HG03175 (cell line): ENCODE measurements around the gene PCDHGB4.
"Not testable (repeated sequence)": the region's sequence is repeated elsewhere in the genome, so short reads cannot be mapped to it uniquely, and the experiment has no call there.

Source experiments
- ATAC-seq: cut with Tn5 transposase; IDR thresholded peaks from one replicate; pipeline ENCODE4 v1.9.1; 2021; ENCODE audit warnings: mild to moderate bottlenecking, moderate library complexity; ENCODE audit not compliant: unreplicated experiment

PCDHGB4 gene

DNA sequence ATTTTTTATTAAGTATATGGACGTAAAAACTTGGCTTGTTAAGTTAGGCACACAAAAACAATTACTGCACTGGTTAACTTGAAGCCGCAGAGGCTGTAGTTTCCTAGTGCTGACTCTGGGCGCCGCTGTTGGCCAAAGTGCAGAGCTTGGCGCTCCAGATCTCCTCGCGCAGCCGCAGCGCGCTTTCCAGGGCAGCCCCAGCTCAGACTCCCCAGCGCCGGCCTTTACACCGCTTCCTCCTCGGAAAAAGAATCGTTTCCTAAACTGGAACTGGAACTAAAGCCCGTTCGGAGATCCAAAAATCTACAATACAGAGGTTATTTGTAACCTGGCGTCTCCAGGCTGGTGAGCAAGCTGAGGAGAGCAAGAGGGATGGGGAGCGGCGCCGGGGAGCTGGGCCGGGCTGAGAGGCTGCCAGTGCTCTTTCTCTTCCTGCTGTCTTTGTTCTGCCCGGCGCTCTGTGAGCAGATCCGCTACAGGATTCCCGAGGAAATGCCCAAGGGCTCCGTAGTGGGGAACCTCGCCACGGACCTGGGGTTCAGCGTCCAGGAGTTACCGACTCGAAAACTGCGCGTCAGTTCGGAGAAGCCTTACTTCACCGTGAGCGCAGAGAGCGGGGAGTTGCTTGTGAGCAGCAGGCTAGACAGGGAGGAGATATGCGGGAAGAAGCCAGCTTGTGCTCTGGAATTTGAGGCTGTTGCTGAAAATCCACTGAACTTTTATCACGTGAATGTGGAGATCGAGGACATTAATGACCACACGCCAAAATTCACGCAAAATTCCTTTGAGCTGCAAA is 10.5 kb downstream of the PCDHGB4 start, which contains the start of gene PCDHGB5:
TSS of gene PCDHGB5 (plus strand) at position 192 of the 796 bp plus-strand sequence. CDS start at position 373, 181 bp downstream.
- peak; percentile 61 for ATAC-seq

DNA sequence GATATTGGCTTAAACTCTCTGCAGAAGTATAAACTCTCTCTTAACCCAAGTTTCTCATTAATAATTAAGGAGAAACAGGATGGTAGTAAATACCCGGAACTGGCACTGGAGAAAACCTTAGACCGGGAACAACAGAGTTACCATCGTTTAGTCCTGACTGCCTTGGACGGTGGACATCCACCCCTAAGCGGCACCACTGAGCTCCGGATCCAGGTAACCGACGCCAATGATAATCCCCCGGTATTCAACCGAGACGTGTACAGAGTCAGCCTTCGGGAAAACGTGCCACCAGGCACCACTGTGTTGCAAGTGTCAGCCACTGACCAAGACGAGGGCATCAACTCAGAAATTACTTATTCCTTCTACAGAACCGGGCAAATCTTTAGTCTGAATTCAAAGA is 11.1 kb downstream of the PCDHGB4 start:
- ATAC-seq = no peak

DNA sequence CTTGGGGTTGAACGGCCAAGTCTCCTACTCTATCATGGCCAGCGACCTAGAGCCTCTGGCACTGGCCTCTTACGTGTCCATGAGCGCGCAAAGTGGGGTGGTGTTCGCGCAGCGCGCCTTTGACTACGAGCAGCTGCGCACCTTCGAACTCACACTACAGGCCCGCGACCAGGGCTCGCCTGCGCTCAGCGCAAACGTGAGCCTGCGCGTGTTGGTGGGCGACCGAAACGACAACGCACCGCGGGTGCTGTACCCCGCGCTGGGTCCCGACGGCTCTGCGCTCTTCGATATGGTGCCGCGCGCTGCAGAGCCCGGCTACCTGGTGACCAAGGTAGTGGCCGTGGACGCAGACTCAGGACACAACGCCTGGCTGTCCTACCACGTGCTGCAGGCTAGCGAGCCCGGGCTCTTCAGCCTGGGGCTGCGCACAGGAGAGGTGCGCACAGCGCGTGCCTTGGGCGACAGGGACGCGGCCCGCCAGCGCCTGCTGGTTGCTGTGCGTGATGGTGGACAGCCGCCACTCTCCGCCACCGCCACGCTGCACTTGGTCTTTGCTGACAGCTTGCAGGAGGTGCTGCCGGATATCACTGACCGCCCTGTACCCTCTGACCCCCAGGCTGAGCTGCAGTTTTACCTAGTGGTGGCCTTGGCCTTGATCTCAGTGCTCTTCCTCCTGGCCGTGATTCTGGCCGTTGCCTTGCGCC is 12.2 kb downstream of the PCDHGB4 start:
- ATAC-seq = no peak

DNA sequence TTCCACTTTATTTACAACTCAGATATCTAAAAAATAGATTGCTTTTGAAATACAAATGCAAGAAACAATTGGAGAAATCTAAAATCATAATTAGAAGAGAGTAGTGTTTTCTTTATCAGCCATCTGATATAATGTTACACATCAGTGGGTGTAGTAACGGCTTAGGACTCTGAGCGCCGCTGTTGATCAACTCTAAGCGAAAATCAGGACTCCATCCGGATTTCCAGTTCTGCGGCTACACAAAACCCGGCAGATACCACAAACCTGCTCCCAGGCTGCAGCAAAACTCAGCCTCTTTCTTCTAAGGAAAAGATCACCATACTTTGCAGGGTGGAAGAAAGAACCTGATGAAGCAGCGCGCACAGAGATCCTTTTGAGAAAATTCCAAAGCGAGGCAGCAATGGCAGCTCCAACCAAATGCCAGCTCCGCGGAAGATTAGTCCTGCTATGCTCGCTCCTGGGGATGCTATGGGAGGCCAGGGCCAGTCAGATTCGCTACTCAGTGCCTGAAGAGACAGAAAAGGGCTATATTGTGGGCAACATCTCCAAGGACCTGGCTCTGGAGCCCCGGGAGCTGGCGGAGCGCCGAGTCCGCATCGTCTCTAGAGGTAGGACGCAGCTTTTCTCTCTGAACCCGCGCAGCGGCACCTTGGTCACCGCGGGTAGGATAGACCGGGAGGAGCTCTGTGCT is 15.2 kb downstream of the PCDHGB4 start, which contains the start of gene PCDHGA9:
TSS of gene PCDHGA9 (plus strand) at position 226 of the 691 bp plus-strand sequence. CDS start at position 401, 175 bp downstream.
- ATAC-seq = peak; percentile 47

DNA sequence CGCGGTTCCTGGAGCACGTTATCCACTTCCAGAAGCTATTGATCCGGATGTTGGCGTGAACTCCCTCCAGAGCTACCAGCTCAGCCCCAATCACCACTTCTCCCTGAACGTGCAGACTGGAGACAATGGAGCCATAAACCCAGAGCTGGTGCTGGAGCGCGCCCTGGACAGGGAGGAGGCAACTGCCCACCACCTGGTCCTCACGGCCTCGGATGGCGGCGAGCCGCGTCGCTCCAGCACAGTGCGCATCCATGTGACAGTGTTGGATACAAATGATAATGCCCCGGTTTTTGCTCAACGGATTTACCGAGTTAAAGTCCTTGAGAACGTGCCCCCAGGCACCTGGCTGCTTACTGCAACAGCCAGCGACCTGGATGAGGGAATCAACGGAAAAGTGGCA is 15.9 kb downstream of the PCDHGB4 start:
- no peak for ATAC-seq

DNA sequence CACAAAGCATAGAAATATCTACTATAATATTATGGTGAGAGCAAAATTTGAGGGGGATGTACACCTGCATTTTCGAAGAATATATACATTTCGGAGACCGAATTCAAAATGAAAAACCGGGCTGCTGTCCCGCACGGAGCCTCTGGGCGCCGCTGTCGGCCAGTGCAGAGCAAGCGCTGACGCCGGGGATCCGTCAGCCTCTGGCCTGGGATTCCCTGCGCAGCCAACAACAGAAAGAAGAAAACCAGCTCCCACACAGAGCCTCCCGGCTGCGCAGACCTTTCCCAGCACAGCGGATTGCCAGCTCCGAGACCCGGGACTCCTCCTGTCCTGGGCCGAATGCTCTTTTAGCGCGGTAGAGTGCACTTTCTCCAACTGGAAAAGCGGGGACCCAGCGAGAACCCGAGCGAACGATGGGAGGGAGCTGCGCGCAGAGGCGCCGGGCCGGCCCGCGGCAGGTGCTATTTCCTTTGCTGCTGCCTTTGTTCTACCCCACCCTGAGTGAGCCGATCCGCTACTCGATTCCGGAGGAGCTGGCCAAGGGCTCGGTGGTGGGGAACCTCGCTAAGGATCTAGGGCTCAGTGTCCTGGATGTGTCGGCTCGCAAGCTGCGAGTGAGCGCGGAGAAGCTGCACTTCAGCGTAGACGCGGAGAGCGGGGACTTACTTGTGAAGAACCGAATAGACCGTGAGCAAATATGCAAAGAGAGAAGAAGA is 20.4 kb downstream of the PCDHGB4 start, which contains the start of gene PCDHGB6:
TSS of gene PCDHGB6 (plus strand) at position 232 of the 716 bp plus-strand sequence. CDS start at position 414, 182 bp downstream.
- not testable (repeated sequence) for ATAC-seq

DNA sequence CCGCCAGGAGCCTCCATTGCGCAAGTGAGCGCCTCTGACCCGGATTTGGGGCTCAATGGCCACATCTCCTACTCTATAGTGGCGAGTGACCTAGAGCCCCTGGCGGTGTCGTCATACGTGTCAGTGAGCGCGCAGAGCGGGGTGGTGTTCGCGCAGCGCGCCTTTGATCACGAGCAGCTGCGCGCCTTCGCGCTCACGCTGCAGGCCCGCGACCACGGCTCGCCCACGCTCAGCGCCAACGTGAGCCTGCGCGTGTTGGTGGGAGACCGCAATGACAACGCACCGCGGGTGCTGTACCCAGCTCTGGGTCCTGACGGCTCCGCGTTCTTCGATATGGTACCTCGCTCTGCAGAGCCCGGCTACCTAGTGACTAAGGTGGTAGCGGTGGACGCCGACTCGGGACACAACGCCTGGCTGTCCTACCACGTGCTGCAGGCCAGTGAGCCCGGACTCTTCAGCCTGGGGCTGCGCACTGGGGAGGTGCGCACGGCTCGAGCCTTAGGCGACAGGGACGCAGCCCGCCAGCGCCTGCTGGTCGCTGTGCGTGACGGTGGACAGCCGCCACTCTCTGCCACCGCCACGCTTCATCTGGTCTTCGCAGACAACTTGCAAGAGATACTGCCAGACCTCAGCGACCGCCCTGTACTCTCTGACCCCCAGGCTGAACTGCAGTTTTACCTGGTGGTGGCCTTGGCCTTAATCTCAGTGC is 22.3 kb downstream of the PCDHGB4 start:
- ATAC-seq = no peak

DNA sequence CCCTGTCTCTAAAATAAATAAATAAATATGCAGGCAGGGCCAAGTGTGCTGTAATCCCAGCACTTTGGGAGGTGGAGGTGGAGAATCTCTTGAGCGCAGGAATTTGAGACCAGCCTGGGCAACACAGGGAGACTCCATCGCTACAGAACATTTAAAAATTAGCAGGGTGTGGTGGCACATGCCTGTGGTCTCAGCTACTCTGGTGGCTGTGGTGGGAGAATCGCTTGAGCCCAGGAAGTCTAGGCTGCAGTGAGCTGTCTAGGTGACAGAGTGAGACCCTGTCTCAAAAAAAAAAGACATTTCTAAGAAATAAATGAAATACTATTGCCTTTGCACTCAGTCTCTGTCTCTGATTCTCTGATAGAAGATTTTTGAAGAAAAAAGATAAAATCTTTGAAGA is 24.1 kb downstream of the PCDHGB4 start:
- no peak for ATAC-seq

DNA sequence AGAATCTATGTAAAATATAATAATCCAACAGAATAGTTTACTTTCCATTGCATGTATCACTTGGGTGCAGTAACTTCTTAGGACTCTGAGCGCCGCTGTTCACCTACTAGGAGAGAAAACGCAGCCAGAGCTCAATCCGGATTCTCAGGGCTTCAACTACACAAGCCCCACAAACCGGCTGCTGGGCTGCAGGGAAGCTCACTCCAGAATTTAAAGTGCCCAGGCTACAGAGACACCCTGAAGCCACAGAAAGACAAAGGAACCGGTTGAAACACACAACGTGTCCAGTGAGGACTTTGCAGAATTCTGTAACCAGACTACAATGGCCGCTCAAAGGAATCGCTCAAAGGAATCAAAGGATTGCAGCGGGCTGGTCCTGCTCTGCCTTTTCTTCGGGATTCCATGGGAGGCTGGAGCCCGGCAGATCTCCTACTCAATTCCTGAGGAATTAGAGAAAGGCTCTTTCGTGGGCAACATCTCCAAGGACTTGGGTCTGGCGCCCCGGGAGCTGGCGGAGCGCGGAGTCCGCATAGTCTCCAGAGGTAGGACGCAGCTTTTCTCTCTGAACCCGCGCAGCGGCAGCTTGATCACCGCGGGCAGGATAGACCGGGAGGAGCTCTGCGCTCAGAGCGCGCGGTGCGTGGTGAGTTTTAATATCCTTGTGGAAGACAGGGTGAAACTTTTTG is 25.5 kb downstream of the PCDHGB4 start, which contains the start of gene PCDHGA10:
TSS of gene PCDHGA10 (plus strand) at position 134 of the 686 bp plus-strand sequence. CDS start at position 323, 189 bp downstream.
- ATAC-seq = peak; percentile 77

DNA sequence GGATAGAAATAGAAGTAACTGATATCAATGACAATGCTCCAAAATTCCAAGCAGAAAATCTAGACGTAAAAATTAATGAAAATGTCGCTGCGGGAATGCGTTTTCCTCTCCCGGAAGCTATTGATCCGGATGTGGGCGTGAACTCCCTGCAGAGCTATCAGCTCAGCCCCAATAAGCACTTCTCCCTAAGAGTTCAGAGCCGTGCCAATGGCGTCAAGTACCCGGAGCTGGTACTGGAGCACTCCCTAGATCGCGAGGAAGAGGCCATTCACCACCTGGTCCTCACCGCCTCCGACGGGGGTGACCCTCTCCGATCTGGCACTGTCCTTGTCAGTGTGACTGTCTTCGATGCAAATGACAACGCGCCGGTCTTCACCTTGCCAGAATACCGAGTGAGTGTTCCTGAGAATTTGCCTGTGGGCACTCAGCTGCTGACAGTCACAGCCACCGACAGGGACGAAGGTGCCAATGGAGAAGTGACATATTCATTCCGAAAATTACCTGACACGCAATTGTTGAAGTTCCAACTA is 26.1 kb downstream of the PCDHGB4 start:
- ATAC-seq = no peak

DNA sequence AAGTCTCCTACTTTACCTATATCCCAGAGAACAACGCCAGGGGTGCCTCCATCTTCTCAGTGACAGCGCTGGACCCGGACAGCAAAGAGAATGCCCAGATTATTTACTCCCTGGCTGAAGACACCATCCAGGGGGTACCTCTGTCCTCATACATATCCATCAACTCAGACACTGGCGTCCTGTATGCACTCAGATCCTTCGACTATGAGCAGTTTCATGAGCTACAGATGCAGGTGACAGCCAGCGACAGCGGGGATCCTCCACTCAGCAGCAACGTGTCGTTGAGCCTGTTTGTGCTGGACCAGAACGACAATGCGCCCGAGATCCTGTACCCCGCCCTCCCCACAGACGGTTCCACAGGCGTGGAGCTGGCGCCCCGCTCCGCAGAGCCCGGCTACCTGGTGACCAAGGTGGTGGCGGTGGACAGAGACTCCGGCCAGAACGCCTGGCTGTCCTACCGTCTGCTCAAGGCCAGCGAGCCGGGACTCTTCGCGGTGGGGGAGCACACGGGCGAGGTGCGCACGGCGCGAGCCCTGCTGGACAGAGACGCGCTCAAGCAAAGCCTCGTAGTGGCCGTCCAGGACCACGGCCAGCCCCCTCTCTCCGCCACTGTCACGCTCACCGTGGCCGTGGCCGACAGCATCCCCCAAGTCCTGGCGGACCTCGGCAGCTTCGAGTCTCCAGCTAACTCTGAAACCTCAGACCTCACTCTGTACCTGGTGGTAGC is 27.2 kb downstream of the PCDHGB4 start:
- not testable (repeated sequence) for ATAC-seq

DNA sequence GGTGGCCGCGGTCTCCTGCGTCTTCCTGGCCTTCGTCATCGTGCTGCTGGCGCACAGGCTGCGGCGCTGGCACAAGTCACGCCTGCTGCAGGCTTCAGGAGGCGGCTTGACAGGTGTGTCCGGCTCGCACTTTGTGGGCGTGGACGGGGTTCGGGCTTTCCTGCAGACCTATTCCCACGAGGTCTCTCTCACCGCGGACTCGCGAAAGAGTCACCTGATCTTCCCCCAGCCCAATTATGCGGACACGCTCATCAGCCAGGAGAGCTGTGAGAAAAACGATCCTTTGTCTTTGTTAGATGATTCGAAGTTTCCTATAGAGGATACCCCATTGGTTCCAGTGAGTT is 27.7 kb downstream of the PCDHGB4 start:
- not testable (repeated sequence) for ATAC-seq

DNA sequence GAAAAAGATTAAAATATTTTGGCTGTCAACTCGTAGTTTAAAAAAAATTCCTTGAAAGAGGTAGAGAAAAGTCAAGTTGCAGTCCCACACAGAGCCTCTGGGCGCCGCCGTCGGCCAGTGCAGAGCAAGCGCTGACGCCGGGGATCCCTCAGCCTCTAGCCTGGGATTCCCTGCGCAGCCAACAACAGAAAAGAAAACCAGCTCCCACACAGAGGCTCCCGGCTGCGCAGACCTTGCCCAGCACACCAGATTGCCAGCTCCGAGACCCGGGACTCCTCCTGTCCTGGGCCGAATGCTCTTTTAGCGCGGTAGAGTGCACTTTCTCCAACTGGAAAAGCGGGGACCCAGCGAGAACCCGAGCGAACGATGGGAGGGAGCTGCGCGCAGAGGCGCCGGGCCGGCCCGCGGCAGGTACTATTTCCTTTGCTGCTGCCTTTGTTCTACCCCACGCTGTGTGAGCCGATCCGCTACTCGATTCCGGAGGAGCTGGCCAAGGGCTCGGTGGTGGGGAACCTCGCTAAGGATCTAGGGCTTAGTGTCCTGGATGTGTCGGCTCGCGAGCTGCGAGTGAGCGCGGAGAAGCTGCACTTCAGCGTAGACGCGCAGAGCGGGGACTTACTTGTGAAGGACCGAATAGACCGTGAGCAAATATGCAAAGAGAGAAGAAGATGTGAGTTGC is 30.1 kb downstream of the PCDHGB4 start, which contains the start of gene PCDHGB7:
TSS of gene PCDHGB7 (plus strand) at position 184 of the 679 bp plus-strand sequence. CDS start at position 367, 183 bp downstream.
- peak; percentile 60 for ATAC-seq

DNA sequence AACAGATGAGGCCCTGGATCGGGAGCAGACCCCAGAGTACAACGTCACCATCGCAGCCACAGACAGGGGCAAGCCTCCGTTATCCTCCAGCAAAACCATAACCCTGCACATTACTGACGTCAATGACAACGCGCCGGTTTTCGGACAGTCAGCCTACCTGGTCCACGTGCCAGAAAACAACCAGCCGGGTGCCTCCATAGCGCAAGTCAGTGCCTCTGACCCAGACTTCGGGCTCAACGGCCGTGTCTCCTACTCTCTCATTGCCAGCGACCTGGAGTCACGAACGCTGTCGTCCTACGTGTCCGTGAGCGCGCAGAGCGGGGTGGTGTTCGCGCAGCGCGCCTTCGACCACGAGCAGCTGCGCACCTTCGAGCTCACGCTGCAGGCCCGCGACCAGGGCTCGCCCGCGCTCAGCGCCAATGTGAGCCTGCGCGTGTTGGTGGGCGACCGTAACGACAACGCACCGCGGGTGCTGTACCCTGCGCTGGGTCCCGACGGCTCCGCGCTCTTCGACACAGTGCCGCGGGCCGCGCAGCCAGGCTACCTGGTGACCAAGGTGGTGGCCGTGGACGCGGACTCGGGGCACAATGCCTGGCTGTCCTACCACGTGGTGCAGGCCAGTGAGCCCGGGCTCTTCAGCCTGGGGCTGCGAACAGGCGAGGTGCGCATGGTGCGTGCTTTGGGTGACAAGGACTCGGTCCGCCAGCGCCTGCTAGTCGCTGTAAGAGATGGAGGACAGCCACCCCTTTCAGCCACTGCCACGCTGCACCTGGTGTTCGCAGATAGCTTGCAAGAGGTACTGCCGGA is 31.8 kb downstream of the PCDHGB4 start:
- no peak for ATAC-seq

DNA sequence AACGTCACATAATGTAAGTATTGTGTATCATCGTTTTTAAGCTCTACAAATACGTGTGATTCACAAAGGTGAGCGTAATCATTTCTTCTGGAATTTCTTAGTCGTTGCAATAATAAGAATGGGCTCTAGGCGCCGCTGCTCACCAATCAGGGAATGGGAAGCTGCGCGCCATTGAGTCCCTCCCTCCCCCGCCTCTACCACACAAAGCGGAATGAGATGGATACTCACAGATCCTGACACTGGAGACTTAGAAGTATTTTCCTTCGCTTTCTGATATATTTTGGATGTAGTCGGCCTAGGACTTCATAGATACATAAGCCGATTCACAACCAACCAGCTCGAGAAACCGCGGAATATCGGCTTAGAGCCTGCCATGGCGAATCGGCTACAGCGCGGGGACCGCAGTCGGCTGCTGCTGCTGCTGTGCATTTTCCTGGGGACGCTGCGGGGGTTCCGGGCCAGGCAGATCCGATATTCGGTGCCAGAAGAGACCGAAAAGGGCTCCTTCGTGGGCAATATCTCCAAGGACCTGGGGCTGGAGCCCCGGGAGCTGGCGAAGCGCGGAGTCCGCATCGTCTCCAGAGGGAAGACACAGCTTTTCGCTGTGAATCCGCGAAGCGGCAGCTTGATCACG is 33.5 kb downstream of the PCDHGB4 start, which contains the start of gene PCDHGA11:
TSS of gene PCDHGA11 (plus strand) at position 197 of the 634 bp plus-strand sequence. CDS start at position 374, 177 bp downstream.
- ATAC-seq = peak; percentile 50

DNA sequence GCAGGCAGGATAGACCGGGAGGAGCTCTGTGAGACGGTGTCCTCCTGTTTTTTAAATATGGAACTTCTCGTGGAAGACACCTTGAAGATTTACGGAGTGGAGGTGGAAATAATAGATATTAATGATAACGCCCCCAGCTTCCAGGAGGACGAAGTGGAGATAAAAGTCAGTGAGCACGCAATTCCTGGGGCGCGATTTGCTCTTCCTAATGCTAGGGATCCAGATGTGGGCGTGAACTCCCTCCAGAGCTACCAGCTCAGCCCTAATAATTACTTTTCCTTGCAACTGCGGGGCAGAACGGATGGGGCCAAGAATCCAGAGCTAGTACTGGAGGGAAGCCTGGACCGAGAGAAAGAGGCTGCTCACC is 34.0 kb downstream of the PCDHGB4 start:
- ATAC-seq = no peak
